DOHH2 (cell line): ENCODE results near the gene PHLDA1.

ENCODE experiments used
- H3F3A ChIP-seq: fragments of 200-600 bp; sonication (generic), shearing (Covaris generic); 2 replicates; pipeline ENCODE4 v1.6.0; 2016; ENCODE audit warnings: antibody characterized with exemption, mild to moderate bottlenecking; ENCODE audit not compliant: control insufficient read depth, insufficient read depth
- H3K27ac ChIP-seq: fragments of 200-600 bp; sonication (generic); 2 replicates; pipeline ENCODE4 v1.5.1; 2014; ENCODE audit warnings: low read depth, mild to moderate bottlenecking, low read length, moderate library complexity
- H3K27me3 ChIP-seq: fragments of 200-600 bp; sonication (generic); 2 replicates; pipeline ENCODE4 v1.6.1; 2014; ENCODE audit warnings: mild to moderate bottlenecking, low read length, mixed read lengths; ENCODE audit not compliant: control insufficient read depth
- H3K36me3 ChIP-seq: fragments of 200-600 bp; sonication (generic); 2 replicates; pipeline ENCODE4 v1.6.1; 2014; ENCODE audit warnings: mild to moderate bottlenecking, low read length, moderate library complexity, mixed read lengths; ENCODE audit not compliant: control insufficient read depth
- H3K4me1 ChIP-seq: fragments of 200-600 bp; sonication (generic); 2 replicates; pipeline ENCODE4 v1.6.1; 2014; ENCODE audit warnings: mild to moderate bottlenecking, low read length, mixed read lengths; ENCODE audit not compliant: control insufficient read depth
- H3K4me2 ChIP-seq: fragments of 200-600 bp; sonication (generic); 2 replicates; pipeline ENCODE4 v1.6.0; 2014; ENCODE audit warnings: mild to moderate bottlenecking, low read length, moderate library complexity
- H3K4me3 ChIP-seq: fragments of 200-600 bp; sonication (generic); 2 replicates; pipeline ENCODE4 v1.5.1; 2014; ENCODE audit warnings: mild to moderate bottlenecking, low read length, mixed read lengths
- H3K79me2 ChIP-seq: fragments of 200-600 bp; sonication (generic); 2 replicates; pipeline ENCODE4 v1.6.1; 2014; ENCODE audit warnings: mild to moderate bottlenecking, low read length, mixed read lengths; ENCODE audit not compliant: control insufficient read depth
- H3K9me2 ChIP-seq: fragments of 200-600 bp; sonication (generic); replicated peaks from 2 replicates; pipeline ENCODE4 v1.6.1; 2014; ENCODE audit warnings: mild to moderate bottlenecking, low read length, mixed read lengths; ENCODE audit not compliant: control insufficient read depth
- H3K9me3 ChIP-seq: fragments of 200-600 bp; sonication (generic); 2 replicates; pipeline ENCODE4 v1.6.1; 2014; ENCODE audit warnings: antibody characterized with exemption, low read length, mixed read lengths; ENCODE audit not compliant: control insufficient read depth, insufficient read depth
- H4K20me1 ChIP-seq: fragments of 200-600 bp; sonication (generic); 2 replicates; pipeline ENCODE4 v1.6.0; 2014; ENCODE audit warnings: low read depth, mild to moderate bottlenecking, antibody characterized with exemption, low read length, moderate library complexity; ENCODE audit not compliant: control insufficient read depth, insufficient read depth
- CTCF ChIP-seq: fragments of 200-600 bp; sonication (generic); IDR thresholded peaks from one replicate; pipeline ENCODE4 v1.5.1; 2014; ENCODE audit warnings: antibody characterized with exemption, mild to moderate bottlenecking, low read depth, low read length; ENCODE audit not compliant: poor library complexity, severe bottlenecking
- EZH2phosphoT487 ChIP-seq: fragments of 200-600 bp; sonication (generic); IDR thresholded peaks from 2 replicates; pipeline ENCODE4 v1.6.1; 2017; ENCODE audit warnings: borderline replicate concordance, mild to moderate bottlenecking, antibody characterized with exemption, low read length, moderate library complexity, mixed read lengths

Gene PHLDA1

DNA sequence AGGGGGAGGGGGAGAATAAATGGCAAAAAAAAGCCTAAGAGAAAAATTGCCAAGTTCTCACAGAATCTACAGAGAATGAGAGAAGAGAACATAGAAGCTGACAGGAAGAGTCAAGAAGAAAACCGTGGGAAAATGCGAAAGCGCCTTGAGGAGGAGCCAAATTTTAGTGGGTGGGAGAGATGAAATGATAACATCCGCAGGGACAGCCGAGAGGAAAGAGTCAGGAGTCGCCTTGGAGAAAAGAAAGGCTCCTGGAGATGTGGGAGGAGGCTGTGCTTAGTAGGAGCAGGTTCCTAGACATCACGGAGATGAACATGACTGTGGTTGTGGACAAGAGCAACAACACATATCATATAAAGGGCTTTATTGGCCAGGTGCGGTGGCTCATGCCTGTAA is 49.4 kb downstream of the PHLDA1 start:
- no peaks in the 10 kb centered on the region for H3K36me3 ChIP-seq
- H3K27ac ChIP-seq = no peak overlapping the region
- no peaks in the 10 kb centered on the region for H3K9me2 ChIP-seq
- no peaks in the 10 kb centered on the region for H3F3A ChIP-seq
- H4K20me1 ChIP-seq = no peaks in the 10 kb centered on the region
- no peaks in the 10 kb centered on the region for H3K4me1 ChIP-seq
- peaks cover 22% of the 10 kb centered on the region for H3K27me3 ChIP-seq
- TF ChIP-seq EZH2phosphoT487 (no peak), CTCF (no peak)
- H3K4me3 ChIP-seq = no peak overlapping the region
- H3K79me2 ChIP-seq = no peaks in the 10 kb centered on the region
- H3K9me3 ChIP-seq = no peaks in the 10 kb centered on the region
- H3K4me2 ChIP-seq = no peak overlapping the region

- H3K9me3 ChIP-seq = no peaks in the 10 kb centered on the region
- no peak overlapping the region for H3K4me3 ChIP-seq
- H3K9me2 ChIP-seq = no peaks in the 10 kb centered on the region
- peaks cover 18% of the 10 kb centered on the region for H3K27me3 ChIP-seq
- no peak overlapping the region for H3K4me2 ChIP-seq
- H3K4me1 ChIP-seq = no peaks in the 10 kb centered on the region
- H3K79me2 ChIP-seq = no peaks in the 10 kb centered on the region
- TF ChIP-seq EZH2phosphoT487 (no peak), CTCF (no peak)
- no peak overlapping the region for H3K27ac ChIP-seq
- no peaks in the 10 kb centered on the region for H4K20me1 ChIP-seq
- H3F3A ChIP-seq = no peaks in the 10 kb centered on the region
- no peaks in the 10 kb centered on the region for H3K36me3 ChIP-seq
Observed at GRCh38 chr12:75981247-75982168, 50.1 kb downstream of the PHLDA1 start.

GRCh38 chr12:75979181-75979580 is 52.4 kb downstream of the PHLDA1 start:
- Histone ChIP-seq H3K4me1 (no peaks in the 10 kb centered on the region), H3K9me2 (no peaks in the 10 kb centered on the region), H4K20me1 (no peaks in the 10 kb centered on the region), H3K36me3 (no peaks in the 10 kb centered on the region), H3K4me2 (no peak overlapping the region), H3K4me3 (no peak overlapping the region), H3K27ac (no peak overlapping the region), H3K9me3 (no peaks in the 10 kb centered on the region), H3K27me3 (peaks cover 10% of the 10 kb centered on the region), H3F3A (no peaks in the 10 kb centered on the region), H3K79me2 (no peaks in the 10 kb centered on the region)
- TF ChIP-seq CTCF (no peak), EZH2phosphoT487 (no peak)
